ENCODE data around the gene ACTR5. TPM values are rescaled to one million over a fixed set of nuclear protein-coding genes. Genes with fewer than 3 reads are reported as not detected.
A peak's percentile ranks its signal among the peaks of the same experiment; 100 is the strongest.

Gene ACTR5
- polyA plus RNA-seq (ENCODE audit: insufficient read length): 10.6 TPM
- long read RNA-seq, donor 1, partial matches to known transcripts: 0 of 2 reads
- long read RNA-seq, donor 1, other reads (novel, unspliced or antisense): 0 of 2 reads
- long read RNA-seq, donor 2, partial matches to known transcripts: 0 of 3 reads
- long read RNA-seq, donor 2, other reads (novel, unspliced or antisense): 0 of 3 reads
- long read RNA-seq, donor 3, partial matches to known transcripts: 0 of 1 reads
- long read RNA-seq, donor 3, other reads (novel, unspliced or antisense): 0 of 1 reads
- long read RNA-seq, donor 4: 0 reads
- long read RNA-seq, donor 5, partial matches to known transcripts: 0 of 2 reads
- long read RNA-seq, donor 5, other reads (novel, unspliced or antisense): 0 of 2 reads
- long read RNA-seq, donor 6, partial matches to known transcripts: 0 of 4 reads
- long read RNA-seq, donor 6, other reads (novel, unspliced or antisense): 0 of 4 reads
- long read RNA-seq, donor 7, transcript ACTR5-201 (9 exons, 2,565 nt): major isoform, 7 of 16 reads
- long read RNA-seq, donor 7, partial matches to known transcripts: 9 of 16 reads
- long read RNA-seq, donor 7, other reads (novel, unspliced or antisense): 0 of 16 reads
- long read RNA-seq, donor 8, partial matches to known transcripts: 0 of 1 reads
- long read RNA-seq, donor 8, other reads (novel, unspliced or antisense): 0 of 1 reads

GRCh38 chr20:38748097-38748860 is at the start of gene ACTR5:
Gene ACTR5 (plus strand): TSS chr20:38748460. CDS start chr20:38748479, 19 bp downstream.
- peak; percentile 90 for DNase-seq

- no peak for DNase-seq
Observed at GRCh38 chr20:38698541-38698940, 49.7 kb upstream of the ACTR5 start.

- DNase-seq: no peak
Observed at GRCh38 chr20:38700141-38700540, 48.1 kb upstream of the ACTR5 start.

- no peak for DNase-seq
Observed at GRCh38 chr20:38700926-38701325, 47.3 kb upstream of the ACTR5 start.

- no peak for DNase-seq
Observed at GRCh38 chr20:38703526-38703925, 44.7 kb upstream of the ACTR5 start.

- no peak for DNase-seq
Observed at GRCh38 chr20:38704136-38704535, 44.1 kb upstream of the ACTR5 start.

GRCh38 chr20:38706509-38706908 is 41.8 kb upstream of the ACTR5 start:
- DNase-seq: no peak

GRCh38 chr20:38714308-38714707 is 34.0 kb upstream of the ACTR5 start:
- no peak for DNase-seq

GRCh38 chr20:38715646-38716045 is 32.6 kb upstream of the ACTR5 start:
- no peak for DNase-seq

GRCh38 chr20:38722683-38723016 is 25.6 kb upstream of the ACTR5 start:
- no peak for DNase-seq

GRCh38 chr20:38723017-38723847 is 25.0 kb upstream of the ACTR5 start:
- no peak for DNase-seq

- no peak for DNase-seq
Observed at GRCh38 chr20:38723848-38724625, 24.2 kb upstream of the ACTR5 start, which contains the start of gene SLC32A1. Gene SLC32A1 (plus strand): TSS chr20:38724486. CDS start chr20:38724725, 239 bp downstream.

GRCh38 chr20:38724626-38725147 is 23.6 kb upstream of the ACTR5 start:
- no peak for DNase-seq

- no peak for DNase-seq
Observed at GRCh38 chr20:38725148-38725901, 22.9 kb upstream of the ACTR5 start.

- DNase-seq: no peak
Observed at GRCh38 chr20:38725931-38726803, 22.1 kb upstream of the ACTR5 start.

- no peak for DNase-seq
Observed at GRCh38 chr20:38726804-38727606, 21.3 kb upstream of the ACTR5 start.

GRCh38 chr20:38727607-38728190 is 20.6 kb upstream of the ACTR5 start:
- DNase-seq: no peak
